SJCRH30 (cell line): ENCODE results near the gene HIBADH. TPM values are rescaled to one million over a fixed set of nuclear protein-coding genes. Genes with fewer than 3 reads are reported as not detected.

Source experiments
- DNase-seq, 2 experiments: peaks; one replicate each; pipeline ENCODE4 v3.0.0-alpha.2; 2015 to 2020
- H3K27ac ChIP-seq: fragments of 250-450 bp; sonication (Bioruptor Pico); 2 replicates; pipeline ENCODE4 v1.5.1; 2020; ENCODE audit warnings: mild to moderate bottlenecking, moderate library complexity
- H3K27me3 ChIP-seq: fragments of 250-450 bp; sonication (Bioruptor Pico); 2 replicates; pipeline ENCODE4 v1.5.1; 2020; ENCODE audit warnings: mild to moderate bottlenecking, moderate library complexity
- H3K36me3 ChIP-seq: fragments of 250-450 bp; sonication (Bioruptor Pico); 2 replicates; pipeline ENCODE4 v1.5.1; 2020; ENCODE audit warnings: mild to moderate bottlenecking, moderate library complexity
- H3K4me1 ChIP-seq: fragments of 250-450 bp; sonication (Bioruptor Pico); 2 replicates; pipeline ENCODE4 v1.5.1; 2020; ENCODE audit warnings: mild to moderate bottlenecking, moderate library complexity
- H3K4me3 ChIP-seq: fragments of 250-450 bp; sonication (Bioruptor Pico); 2 replicates; pipeline ENCODE4 v1.5.1; 2020; ENCODE audit warnings: mild to moderate bottlenecking, moderate library complexity
- H3K9me3 ChIP-seq: fragments of 250-450 bp; sonication (Bioruptor Pico); replicated peaks from 2 replicates; pipeline ENCODE4 v1.5.1; 2020; ENCODE audit warnings: mild to moderate bottlenecking, moderate library complexity
- total RNA-seq: library from RNA; depleted of rRNA; stranded (reverse); fragments of >200 nt; shearing (Covaris generic); gene quantifications from 2 replicates; pipeline ENCODE4 v1.2.3, GENCODE V29; 2014

Gene HIBADH
- total RNA-seq, 1 experiment from 2014 or later: 41.6 TPM

DNA sequence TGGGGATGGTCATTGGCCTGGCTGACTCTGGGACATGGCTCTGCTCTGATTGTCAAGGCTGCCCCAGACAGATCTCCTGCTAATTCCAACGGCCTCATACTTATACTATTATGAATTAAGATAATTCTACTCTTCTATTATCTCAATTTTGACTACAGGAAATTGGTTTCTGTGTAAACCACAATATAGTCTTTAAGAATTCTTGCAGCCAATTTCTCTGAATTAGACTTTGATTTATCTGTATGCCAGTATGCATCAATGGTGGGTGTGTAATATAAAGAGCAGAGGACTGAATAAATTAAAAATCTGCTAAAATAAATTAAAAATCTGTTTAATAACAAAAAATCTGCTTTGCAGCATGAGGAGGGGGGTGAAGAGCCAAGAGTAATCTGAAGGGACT, 27.0 kb downstream of the HIBADH start:
- Histone ChIP-seq H3K27ac (no peak overlapping the region), H3K4me1 (peaks cover 4% of the 10 kb centered on the region), H3K9me3 (no peaks in the 10 kb centered on the region), H3K36me3 (peaks cover 18% of the 10 kb centered on the region), H3K27me3 (no peaks in the 10 kb centered on the region), H3K4me3 (no peak overlapping the region)
- no peak for DNase-seq

DNA sequence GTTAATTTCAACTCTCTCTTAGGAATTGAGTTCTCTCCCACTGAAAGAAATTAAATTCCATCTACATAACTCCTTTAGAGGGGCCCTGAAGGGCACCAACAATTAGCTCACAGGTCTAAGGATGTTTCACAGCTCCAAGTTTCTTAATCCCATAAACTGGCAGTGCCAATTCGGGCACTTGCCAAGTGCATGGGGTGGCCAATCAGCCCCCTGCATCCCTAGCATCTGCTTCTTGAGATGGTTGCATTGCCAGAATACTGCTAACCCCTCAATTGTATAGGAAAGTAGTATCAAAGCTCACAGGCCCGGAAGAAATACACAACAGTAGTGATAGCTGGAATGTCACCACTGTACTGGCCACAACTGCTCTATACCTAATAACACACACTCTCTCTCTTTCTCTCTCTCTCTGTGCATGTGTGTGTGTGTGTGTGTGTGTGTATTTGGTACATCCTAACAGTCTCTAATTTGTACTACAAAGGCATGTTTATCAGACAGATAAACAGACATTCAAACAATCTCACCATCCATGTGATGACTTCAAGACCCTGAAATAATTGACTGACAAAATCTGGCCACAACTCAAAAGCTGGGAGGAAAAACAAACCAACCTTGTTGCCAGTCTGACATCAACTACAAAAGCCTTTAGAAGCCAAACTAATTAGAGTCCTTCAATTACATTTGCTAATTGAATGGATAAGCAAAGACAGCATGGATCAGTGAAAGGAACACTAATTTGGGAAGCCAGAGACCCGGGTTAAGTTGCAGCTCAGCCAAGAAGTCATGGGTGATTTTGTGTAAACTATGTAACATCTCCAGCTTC, 27.8 kb downstream of the HIBADH start:
- Histone ChIP-seq H3K4me3 (no peak overlapping the region), H3K36me3 (peaks cover 18% of the 10 kb centered on the region), H3K4me1 (no peaks in the 10 kb centered on the region), H3K9me3 (no peaks in the 10 kb centered on the region; the same call in 1 of the 2 replicates), H3K27ac (no peak overlapping the region), H3K27me3 (no peaks in the 10 kb centered on the region)
- DNase-seq: no peak

DNA sequence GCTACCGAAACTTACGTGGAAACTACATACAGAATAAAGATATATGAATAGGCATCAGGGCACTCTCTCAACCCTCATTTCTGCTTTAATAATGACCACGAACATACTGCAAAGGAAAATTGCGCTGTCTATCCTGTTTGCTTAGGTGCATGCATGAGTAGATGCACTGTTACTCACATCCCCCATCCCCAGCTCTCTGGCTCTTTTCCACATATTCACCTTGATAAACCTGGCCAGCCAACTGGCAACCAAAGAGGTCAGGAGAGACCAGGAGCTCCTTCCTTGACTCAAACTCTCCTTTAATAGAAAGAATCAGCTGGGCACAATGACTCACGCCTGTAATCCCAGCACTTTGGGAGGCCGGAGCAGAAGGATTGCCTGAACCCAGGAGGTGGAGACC, 29.6 kb downstream of the HIBADH start:
- Histone ChIP-seq H3K27me3 (no peaks in the 10 kb centered on the region), H3K4me1 (no peaks in the 10 kb centered on the region)

DNA sequence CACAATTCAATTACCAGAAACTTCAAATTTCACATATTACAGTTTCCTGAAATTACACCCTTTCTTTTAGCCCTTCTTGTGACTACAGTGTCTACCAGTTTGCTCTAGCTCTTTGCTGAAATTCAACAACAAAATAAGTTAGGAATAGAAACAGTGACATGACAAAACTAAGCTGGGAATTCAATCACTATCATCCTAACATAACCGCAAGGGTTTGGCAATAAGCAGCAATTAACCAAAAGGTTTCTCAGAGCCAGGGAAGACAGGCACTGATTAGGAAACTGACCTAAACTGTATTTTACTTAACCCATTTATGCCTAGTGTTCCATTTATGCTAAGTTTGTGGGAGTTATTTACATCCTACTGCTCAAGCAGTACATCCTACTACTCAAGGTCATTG, 31.3 kb downstream of the HIBADH start:
- Histone ChIP-seq H3K4me3 (no peak overlapping the region), H3K27me3 (no peaks in the 10 kb centered on the region), H3K9me3 (no peaks in the 10 kb centered on the region; the same call in 1 of the 2 replicates), H3K36me3 (peaks cover 17% of the 10 kb centered on the region), H3K4me1 (no peaks in the 10 kb centered on the region), H3K27ac (no peak overlapping the region)
- DNase-seq: no peak

More for the DNA sequence above, 29.6 kb downstream of the HIBADH start:
- Histone ChIP-seq H3K4me3 (no peak overlapping the region), H3K27ac (no peak overlapping the region), H3K9me3 (no peaks in the 10 kb centered on the region; the same call in 1 of the 2 replicates), H3K36me3 (peaks cover 18% of the 10 kb centered on the region)
- DNase-seq: no peak

DNA sequence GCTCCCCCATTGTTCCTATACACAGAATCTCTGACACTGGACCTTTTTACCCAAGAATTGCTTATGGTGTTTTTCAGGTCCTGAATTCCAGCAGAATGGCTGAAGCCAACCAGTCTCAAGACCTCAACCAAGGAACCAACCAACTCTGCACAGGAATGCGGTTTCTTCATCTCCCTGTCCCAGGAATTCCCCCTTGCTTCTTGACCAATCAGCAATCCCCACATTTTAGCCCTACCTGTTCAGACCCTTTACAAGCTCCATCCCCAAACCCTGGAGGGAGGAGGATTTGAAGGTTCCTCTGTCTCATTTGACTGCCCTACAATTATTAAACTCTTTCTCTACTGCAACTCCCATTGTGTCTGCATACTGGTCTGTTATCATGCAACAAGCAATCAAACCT, 35.5 kb downstream of the HIBADH start:
- peaks cover 9% of the 10 kb centered on the region for H3K36me3 ChIP-seq
- no peaks in the 10 kb centered on the region for H3K27me3 ChIP-seq
- H3K9me3 ChIP-seq: peaks cover 3% of the 10 kb centered on the region; the same call in 1 of the 2 replicates
- H3K27ac ChIP-seq: no peak overlapping the region
- DNase-seq: no peak
- H3K4me1 ChIP-seq: no peaks in the 10 kb centered on the region
- no peak overlapping the region for H3K4me3 ChIP-seq

DNA sequence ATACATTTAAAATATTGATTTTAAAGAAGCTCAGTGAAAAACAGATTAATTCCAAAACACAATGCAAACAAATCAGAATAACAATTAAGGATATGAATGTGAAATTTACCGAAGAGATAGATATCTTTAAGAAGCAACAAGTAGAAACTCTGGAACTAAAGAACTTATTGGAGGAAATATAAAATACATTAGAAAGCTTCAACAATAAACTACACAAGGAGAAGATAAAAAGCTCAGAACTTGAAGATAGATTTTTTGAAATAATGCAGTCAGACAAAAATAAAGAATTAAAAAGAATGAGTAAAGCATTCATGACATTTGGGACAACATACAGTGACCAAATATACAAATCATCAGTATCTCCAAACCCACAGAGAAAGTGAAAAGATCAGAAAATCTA, 43.2 kb downstream of the HIBADH start:
- no peaks in the 10 kb centered on the region for H3K4me1 ChIP-seq
- no peak overlapping the region for H3K27ac ChIP-seq
- H3K36me3 ChIP-seq: peaks cover 10% of the 10 kb centered on the region; the same call in 1 of the 2 replicates
- no peak for DNase-seq
- H3K4me3 ChIP-seq: no peak overlapping the region
- no peaks in the 10 kb centered on the region for H3K27me3 ChIP-seq
- H3K9me3 ChIP-seq: peaks cover 11% of the 10 kb centered on the region

DNA sequence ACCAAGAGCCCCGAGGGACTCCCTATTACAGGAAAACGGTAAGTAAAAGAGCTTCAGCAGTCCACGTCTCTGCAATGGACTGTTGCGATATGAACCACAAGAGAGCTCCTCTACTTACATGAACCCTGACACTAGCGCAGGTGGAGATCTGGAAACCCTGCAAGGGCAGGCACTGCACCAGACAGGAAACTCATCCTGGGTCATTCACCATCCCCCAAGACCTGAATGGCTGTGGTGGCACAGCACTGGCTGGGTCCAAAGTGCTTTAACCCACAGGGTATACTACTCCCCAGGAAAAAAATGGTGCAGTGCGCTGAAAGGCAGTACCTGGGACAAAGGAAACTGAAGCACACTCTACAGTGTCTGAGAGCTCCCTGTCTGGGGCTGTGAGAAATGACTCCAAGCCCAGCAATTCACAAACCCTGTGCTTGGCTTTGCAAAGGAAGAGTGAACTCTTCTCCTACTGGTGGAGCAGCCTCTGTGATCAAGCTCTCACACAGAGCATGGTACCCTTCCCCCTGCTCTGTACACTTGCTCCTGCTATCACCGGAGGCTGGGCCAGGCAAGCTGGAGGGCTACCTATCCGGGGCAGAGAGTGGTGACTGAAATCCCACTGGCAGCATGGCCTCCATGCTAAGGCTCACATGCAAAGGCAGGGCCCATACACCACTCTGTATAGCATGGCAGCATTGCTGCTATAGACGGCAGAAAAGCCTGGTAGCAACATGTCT, 44.9 kb downstream of the HIBADH start:
- no peaks in the 10 kb centered on the region for H3K4me1 ChIP-seq
- peaks cover 9% of the 10 kb centered on the region for H3K9me3 ChIP-seq
- no peak overlapping the region for H3K27ac ChIP-seq
- no peaks in the 10 kb centered on the region for H3K27me3 ChIP-seq
- peaks cover 9% of the 10 kb centered on the region; the same call in 1 of the 2 replicates for H3K36me3 ChIP-seq
- DNase-seq: no peak
- H3K4me3 ChIP-seq: no peak overlapping the region

DNA sequence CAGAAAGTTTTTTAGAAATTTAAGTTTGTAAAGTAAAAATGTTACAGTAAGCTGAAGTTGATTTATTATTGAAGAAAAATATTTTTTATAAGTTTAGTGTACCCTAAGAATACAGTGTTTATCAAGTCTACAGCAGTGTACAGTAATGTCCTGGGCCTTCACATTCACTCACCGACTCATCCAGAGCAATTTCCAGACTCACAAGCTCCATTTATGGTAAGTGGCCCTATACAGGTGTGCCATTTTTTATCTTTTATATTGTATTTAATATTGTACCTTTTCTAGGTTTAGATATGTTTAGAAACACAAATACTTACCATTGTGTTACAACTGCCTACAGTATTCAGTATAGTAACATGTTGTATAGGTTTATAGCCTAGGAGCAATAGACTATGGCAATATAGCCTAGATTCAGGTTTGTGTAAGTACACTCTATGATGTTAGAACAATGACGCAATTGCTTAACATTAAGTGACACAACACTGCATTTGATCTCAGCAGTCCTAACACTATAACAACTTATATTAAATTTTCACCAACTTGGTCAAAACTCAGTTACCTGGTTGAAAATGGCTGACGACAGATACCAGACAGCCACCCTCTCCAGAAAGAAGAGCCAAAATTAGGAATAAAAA, 45.7 kb downstream of the HIBADH start:
- no peaks in the 10 kb centered on the region for H3K27me3 ChIP-seq
- no peak overlapping the region for H3K27ac ChIP-seq
- H3K9me3 ChIP-seq: peaks cover 8% of the 10 kb centered on the region
- peaks cover 9% of the 10 kb centered on the region; the same call in 1 of the 2 replicates for H3K36me3 ChIP-seq
- H3K4me1 ChIP-seq: no peaks in the 10 kb centered on the region
- DNase-seq: no peak
- no peak overlapping the region for H3K4me3 ChIP-seq

DNA sequence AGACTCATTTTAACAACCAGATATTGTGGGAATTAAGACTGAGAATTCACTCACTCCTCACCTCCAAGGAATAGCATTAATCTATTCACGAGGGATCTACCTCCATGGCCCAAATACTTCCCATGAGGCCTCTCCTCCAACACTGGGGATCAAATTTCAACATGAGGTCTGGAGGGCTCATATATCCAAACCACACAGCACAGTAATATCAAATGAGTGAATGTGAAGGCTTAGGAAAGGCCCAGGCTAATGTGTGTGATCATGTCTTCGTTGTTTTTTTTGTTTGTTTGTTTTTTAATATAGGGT, 46.5 kb downstream of the HIBADH start:
- DNase-seq: peak in 1 of 2 experiments; percentile 19
- H3K9me3 ChIP-seq: peaks cover 8% of the 10 kb centered on the region
- no peak overlapping the region for H3K4me3 ChIP-seq
- H3K4me1 ChIP-seq: no peaks in the 10 kb centered on the region
- H3K27me3 ChIP-seq: no peaks in the 10 kb centered on the region
- H3K36me3 ChIP-seq: peaks cover 9% of the 10 kb centered on the region; the same call in 1 of the 2 replicates
- H3K27ac ChIP-seq: no peak overlapping the region

DNA sequence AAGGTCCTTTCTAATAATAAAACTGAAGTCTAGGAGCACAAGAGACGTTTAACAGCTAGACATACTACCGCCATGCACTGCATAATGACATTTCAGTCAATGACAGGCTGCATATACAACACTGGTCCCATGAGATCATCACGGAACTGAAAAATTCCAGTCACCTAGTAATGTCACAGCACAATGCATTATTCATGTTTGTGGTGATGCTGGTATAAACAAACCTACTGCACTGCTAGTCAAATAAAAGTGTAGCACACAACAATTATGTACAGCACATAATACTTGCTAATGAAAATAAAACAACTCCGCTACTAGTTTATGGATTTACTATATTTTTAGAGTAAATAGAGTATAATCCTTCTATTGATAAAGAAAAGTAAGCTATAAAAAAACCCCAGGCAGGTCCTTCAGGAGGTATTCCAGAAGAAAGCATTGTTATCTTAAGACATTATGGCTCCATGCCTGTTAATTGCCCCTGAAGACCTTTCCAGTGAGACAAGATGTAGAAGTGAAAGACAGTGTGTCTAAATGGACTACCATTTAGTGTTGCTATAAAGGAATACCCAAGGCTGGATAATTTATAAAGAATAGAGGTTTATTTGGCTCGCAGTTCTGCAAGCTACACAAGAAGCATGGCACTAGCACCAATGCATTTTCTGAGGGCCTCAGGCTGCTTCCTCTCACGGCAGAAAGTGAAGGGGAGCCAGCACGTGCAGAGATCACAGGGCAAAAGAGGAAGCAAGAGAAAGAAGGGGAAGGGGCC, 47.1 kb downstream of the HIBADH start:
- DNase-seq: no peak
- Histone ChIP-seq H3K4me3 (no peak overlapping the region), H3K27ac (no peak overlapping the region), H3K9me3 (peaks cover 7% of the 10 kb centered on the region), H3K36me3 (peaks cover 9% of the 10 kb centered on the region; the same call in 1 of the 2 replicates), H3K4me1 (no peaks in the 10 kb centered on the region), H3K27me3 (no peaks in the 10 kb centered on the region)

DNA sequence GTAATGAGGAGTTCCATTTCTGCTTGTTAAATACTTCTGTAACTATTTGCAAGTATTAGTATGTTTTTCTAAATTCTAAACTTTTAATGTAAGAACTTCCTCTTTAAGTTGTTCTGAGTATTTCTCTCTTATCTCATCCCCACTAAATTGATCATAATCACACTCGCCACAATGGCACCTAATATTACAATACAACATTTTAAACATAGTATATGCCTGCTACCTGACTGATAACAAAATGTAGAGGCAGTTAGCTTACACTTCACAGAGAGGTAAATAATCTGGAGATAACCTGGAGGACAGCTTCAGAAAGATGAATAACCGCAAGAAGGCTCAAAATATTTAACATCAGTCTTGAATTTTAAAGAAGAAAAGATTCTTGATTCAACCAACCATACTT, 48.6 kb downstream of the HIBADH start:
- peaks cover 4% of the 10 kb centered on the region; the same call in 1 of the 2 replicates for H3K36me3 ChIP-seq
- no peak overlapping the region for H3K27ac ChIP-seq
- DNase-seq: no peak
- no peak overlapping the region for H3K4me3 ChIP-seq
- peaks cover 4% of the 10 kb centered on the region for H3K4me1 ChIP-seq
- H3K27me3 ChIP-seq: no peaks in the 10 kb centered on the region
- peaks cover 3% of the 10 kb centered on the region for H3K9me3 ChIP-seq

DNA sequence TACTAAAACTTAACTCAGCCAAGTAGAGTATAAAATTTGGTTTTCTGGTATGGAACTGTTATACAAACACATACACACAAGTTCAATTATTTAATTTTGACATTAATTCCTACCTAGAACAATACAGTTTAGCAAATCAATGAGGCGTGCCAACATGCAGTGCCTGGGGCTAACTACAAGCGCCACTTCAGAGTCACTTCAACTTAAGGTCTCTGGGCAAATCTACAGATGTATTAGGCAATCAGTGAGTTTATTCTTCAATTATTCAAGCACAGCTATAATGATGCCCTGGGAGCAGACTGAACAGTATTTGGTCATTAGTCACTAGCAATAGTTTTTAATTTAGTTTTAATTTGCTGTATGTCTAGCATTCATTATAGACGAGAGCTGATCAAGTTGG, 51.6 kb downstream of the HIBADH start:
- Histone ChIP-seq H3K27ac (no peak overlapping the region), H3K27me3 (no peaks in the 10 kb centered on the region), H3K4me1 (peaks cover 15% of the 10 kb centered on the region), H3K4me3 (no peak overlapping the region), H3K9me3 (no peaks in the 10 kb centered on the region), H3K36me3 (peaks cover 2% of the 10 kb centered on the region; the same call in 1 of the 2 replicates)
- no peak for DNase-seq

DNA sequence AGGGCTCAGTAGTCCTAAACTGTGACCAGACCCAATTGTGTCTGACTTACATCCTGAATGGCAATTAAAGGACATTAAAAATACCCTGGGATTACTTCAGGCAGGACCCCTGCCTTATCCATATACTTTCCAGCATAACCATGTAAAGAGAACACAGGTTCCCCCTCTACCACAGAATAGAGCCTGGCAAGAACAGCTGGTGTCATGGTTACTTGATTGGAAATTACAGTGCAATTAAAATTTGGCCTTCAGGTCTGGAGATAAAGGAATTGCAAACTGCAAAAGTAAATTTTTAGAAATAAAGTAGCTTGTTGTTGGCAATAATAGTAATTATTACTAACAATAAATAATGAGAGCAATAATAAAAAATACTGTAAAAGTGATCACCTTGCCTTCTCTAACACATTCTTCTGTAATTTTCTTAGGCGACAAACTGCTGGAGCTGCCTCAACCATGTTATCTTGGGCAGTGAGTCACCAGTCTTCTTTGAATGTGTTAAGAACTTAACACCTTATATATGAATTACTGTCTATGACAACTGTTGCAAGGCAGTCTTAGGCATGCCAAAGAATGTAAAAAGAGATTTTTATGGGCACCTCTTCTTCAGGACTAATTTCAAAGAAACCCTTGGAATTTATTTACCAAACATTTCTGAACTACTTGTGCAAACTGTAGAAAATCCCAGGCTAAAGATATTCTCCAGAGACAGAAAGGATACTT, 53.7 kb downstream of the HIBADH start:
- no peaks in the 10 kb centered on the region for H3K9me3 ChIP-seq
- no peaks in the 10 kb centered on the region for H3K27me3 ChIP-seq
- H3K36me3 ChIP-seq: no peaks in the 10 kb centered on the region
- peaks cover 19% of the 10 kb centered on the region for H3K4me1 ChIP-seq
- H3K4me3 ChIP-seq: no peak overlapping the region
- peak in 1 of 2 experiments; percentile 11 for DNase-seq
- H3K27ac ChIP-seq: no peak overlapping the region

DNA sequence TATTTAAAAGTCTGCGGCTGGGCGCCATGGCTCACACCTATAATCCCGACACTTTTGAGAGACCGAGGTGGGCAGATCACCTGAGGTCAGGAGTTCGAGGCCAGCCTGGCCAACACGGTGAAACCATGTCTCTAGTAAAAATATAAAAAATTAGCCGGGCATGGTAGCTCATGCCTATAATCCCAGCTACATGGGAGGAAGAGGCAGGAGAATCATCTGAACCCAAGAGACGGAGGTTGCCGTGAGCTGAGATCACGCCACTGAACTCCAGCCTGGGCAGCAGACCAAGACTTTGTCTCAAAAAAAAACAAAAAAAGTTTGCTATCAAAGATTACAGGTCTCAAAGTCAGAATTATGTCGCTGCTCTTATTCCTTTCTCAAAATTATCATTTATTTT, 55.5 kb downstream of the HIBADH start:
- Histone ChIP-seq H3K4me1 (peaks cover 19% of the 10 kb centered on the region), H3K36me3 (no peaks in the 10 kb centered on the region), H3K9me3 (peaks cover under 1% of the 10 kb centered on the region), H3K27me3 (no peaks in the 10 kb centered on the region), H3K4me3 (no peak overlapping the region), H3K27ac (no peak overlapping the region)
- DNase-seq: no peak
